GM23338 (cell line): Measurements from ENCODE around the gene LDLRAD3. TPM values are rescaled to one million over a fixed set of nuclear protein-coding genes. Genes with fewer than 3 reads are reported as not detected.

Experiments used
- ATAC-seq: fragments of 200-7000 bp; cut with Tn5 transposase; 3 replicates; pipeline ENCODE4 v1.9.1; 2020
- DNase-seq: peaks from one replicate; pipeline ENCODE4 v3.0.0-alpha.2; 2015; ENCODE audit warnings: low spot score
- H2AFZ ChIP-seq: fragments of 200-600 bp; sonication (generic); 2 replicates; pipeline ENCODE4 v1.8.0; 2016; ENCODE audit warnings: antibody characterized with exemption, mild to moderate bottlenecking, moderate library complexity
- H3F3A ChIP-seq: fragments of 200-600 bp; sonication (generic); replicated peaks from 2 replicates; pipeline ENCODE4 v1.8.0; 2017; ENCODE audit warnings: antibody characterized with exemption, mixed run types, low read depth
- H3K27ac ChIP-seq: fragments of 200-600 bp; sonication (generic); 2 replicates; pipeline ENCODE4 v1.6.1; 2016; ENCODE audit warnings: low read depth
- H3K27me3 ChIP-seq: fragments of 200-600 bp; sonication (generic); 2 replicates; pipeline ENCODE4 v1.8.0; 2016; ENCODE audit warnings: mild to moderate bottlenecking, mixed run types, moderate library complexity; ENCODE audit not compliant: insufficient read depth
- H3K36me3 ChIP-seq: fragments of 200-600 bp; sonication (generic); 2 replicates; pipeline ENCODE4 v1.8.0; 2016; ENCODE audit warnings: mild to moderate bottlenecking; ENCODE audit not compliant: insufficient read depth
- H3K4me1 ChIP-seq: fragments of 200-600 bp; sonication (generic); 2 replicates; pipeline ENCODE4 v1.8.0; 2016; ENCODE audit warnings: mild to moderate bottlenecking, moderate library complexity; ENCODE audit not compliant: insufficient read depth
- H3K4me2 ChIP-seq: fragments of 200-600 bp; sonication (generic); 2 replicates; pipeline ENCODE4 v1.7.1; 2017; ENCODE audit warnings: mixed run types
- H3K4me3 ChIP-seq: fragments of 200-600 bp; sonication (generic); 2 replicates; pipeline ENCODE4 v1.6.1; 2016; ENCODE audit warnings: mixed run types
- H3K79me2 ChIP-seq: fragments of 200-600 bp; sonication (generic); replicated peaks from 2 replicates; pipeline ENCODE4 v1.8.0; 2017; ENCODE audit warnings: mild to moderate bottlenecking; ENCODE audit not compliant: insufficient read depth
- H3K9me2 ChIP-seq: fragments of 200-600 bp; sonication (generic); 2 replicates; pipeline ENCODE4 v1.8.0; 2017; ENCODE audit not compliant: insufficient read depth
- H4K20me1 ChIP-seq: fragments of 200-600 bp; sonication (generic); replicated peaks from 2 replicates; pipeline ENCODE4 v1.8.0; 2017; ENCODE audit warnings: mild to moderate bottlenecking; ENCODE audit not compliant: insufficient read depth
- H3K27ac Mint-ChIP-seq: 2 replicates; pipeline ENCODE4 v1.8.0; 2020; ENCODE audit warnings: inconsistent platforms, mild to moderate bottlenecking, moderate library complexity, mixed read lengths
- H3K27me3 Mint-ChIP-seq: 3 replicates; pipeline ENCODE4 v1.8.0; 2022; ENCODE audit warnings: low read depth, mild to moderate bottlenecking, moderate library complexity, mixed read lengths, inconsistent platforms; ENCODE audit not compliant: insufficient read depth, poor library complexity
- H3K36me3 Mint-ChIP-seq: 3 replicates; pipeline ENCODE4 v1.8.0; 2021; ENCODE audit warnings: low read depth, mild to moderate bottlenecking, inconsistent platforms, moderate library complexity, mixed read lengths
- H3K4me1 Mint-ChIP-seq: 3 replicates; pipeline ENCODE4 v1.8.0; 2020; ENCODE audit warnings: mild to moderate bottlenecking, inconsistent platforms, mixed read lengths
- H3K4me3 Mint-ChIP-seq: 3 replicates; pipeline ENCODE4 v1.8.0; 2021; ENCODE audit warnings: moderate library complexity, mild to moderate bottlenecking, inconsistent platforms, mixed read lengths
- H3K9me3 Mint-ChIP-seq: 3 replicates; pipeline ENCODE4 v1.8.0; 2020; ENCODE audit warnings: moderate library complexity, mild to moderate bottlenecking, inconsistent platforms, mixed read lengths
- CREB1 ChIP-seq: fragments of 250-450 bp; sonication (Bioruptor Pico); IDR thresholded peaks from 2 replicates; pipeline ENCODE4 v1.5.0; 2020; ENCODE audit warnings: low read depth, mild to moderate bottlenecking, moderate library complexity
- EZH2 ChIP-seq: fragments of 200-600 bp; sonication (generic); IDR thresholded peaks from one replicate; pipeline ENCODE4 v1.8.0; 2017; ENCODE audit warnings: antibody characterized with exemption, mild to moderate bottlenecking, low read depth; ENCODE audit not compliant: unreplicated experiment
- EZH2phosphoT487 ChIP-seq: fragments of 200-600 bp; sonication (generic); IDR thresholded peaks from one replicate; pipeline ENCODE4 v1.8.1; 2018; ENCODE audit warnings: antibody characterized with exemption; ENCODE audit not compliant: unreplicated experiment
- JUNB ChIP-seq: IDR thresholded peaks from one replicate; pipeline ENCODE4 v1.6.1; 2016; ENCODE audit warnings: antibody characterized with exemption; ENCODE audit not compliant: unreplicated experiment
- NANOG ChIP-seq: IDR thresholded peaks from 2 replicates; pipeline ENCODE4 v1.6.1; 2016; ENCODE audit warnings: antibody characterized with exemption, borderline replicate concordance
- POLR2AphosphoS5 ChIP-seq: IDR thresholded peaks from 2 replicates; pipeline ENCODE4 v1.6.1; 2016; ENCODE audit warnings: antibody characterized with exemption, low read depth
- STAT1 ChIP-seq: IDR thresholded peaks from one replicate; pipeline ENCODE4 v1.6.1; 2016; ENCODE audit warnings: antibody characterized with exemption; ENCODE audit not compliant: unreplicated experiment
- ZNF331 ChIP-seq: fragments of 250-450 bp; sonication (Bioruptor Pico); IDR thresholded peaks from 2 replicates; pipeline ENCODE4 v1.5.0; 2020; ENCODE audit warnings: low read depth, mild to moderate bottlenecking, moderate library complexity
- polyA plus RNA-seq: library from polyadenylated mRNA; unstranded; fragments of >200 nt; fragmentation: Nextera tagmentation; extraction: Ambion mirVana; gene quantifications from 2 replicates; pipeline ENCODE4 v1.2.1, GENCODE V29; 2016
- total RNA-seq: library from RNA; depleted of rRNA; stranded (reverse); fragments of >200 nt; shearing (Covaris generic); gene quantifications from 2 replicates; pipeline ENCODE4 v1.2.3, GENCODE V29; 2014
- TF ChIP-seq, protein P1 (sequence below): fragments of 250-450 bp; sonication (Bioruptor Pico); IDR thresholded peaks from 2 replicates; pipeline ENCODE4 v1.5.0; 2020; ENCODE audit warnings: mild to moderate bottlenecking, moderate library complexity
- TF ChIP-seq, protein P2 (sequence below), 2 experiments: fragments of 200-600 bp in 1 of 2; sonication (generic) in 1 of 2; conservative IDR thresholded peaks; 2 replicates each; pipeline versions ENCODE4 v1.5.1 to v1.6.1; 2016 to 2017; ENCODE audit warnings: antibody characterized with exemption in 2 of 2, low read depth in 2 of 2, mild to moderate bottlenecking in 2 of 2, moderate library complexity in 1 of 2
- TF ChIP-seq, protein P3 (sequence below): IDR thresholded peaks from 2 replicates; pipeline ENCODE4 v1.6.1; 2016; ENCODE audit warnings: antibody characterized with exemption
- TF ChIP-seq, protein P4 (sequence below): IDR thresholded peaks from one replicate; pipeline ENCODE4 v1.6.1; 2018; ENCODE audit warnings: antibody characterized with exemption; ENCODE audit not compliant: unreplicated experiment

LDLRAD3 gene
- total and polyA plus RNA-seq, 2 experiments from 2014 or later: 8.5 to 19.4 TPM

DNA sequence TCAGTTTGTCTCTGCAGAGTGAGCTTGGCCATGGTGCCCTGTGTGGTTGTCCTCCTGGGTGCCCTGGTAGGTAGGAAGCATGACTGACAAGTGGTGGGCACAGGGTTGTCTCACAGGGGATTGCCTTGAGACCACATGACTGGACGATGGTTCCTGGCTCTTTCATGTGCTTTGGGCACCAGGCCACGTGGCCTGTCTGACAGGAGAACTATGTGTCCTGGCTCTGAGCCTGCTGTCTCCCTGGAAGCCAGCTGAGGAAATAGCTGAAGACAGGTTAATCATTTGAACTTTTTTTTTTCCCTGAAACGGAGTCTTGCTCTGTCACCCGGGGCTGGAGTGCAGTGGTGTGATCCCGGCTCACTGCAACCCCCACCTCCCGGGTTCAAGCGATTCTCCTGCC lies 93.2 kb downstream of the LDLRAD3 start:
- Histone ChIP-seq H2AFZ (no peak overlapping the region), H4K20me1 (no peaks in the 10 kb centered on the region), H3K79me2 (peaks cover 27% of the 10 kb centered on the region), H3K4me2 (no peak overlapping the region), H3F3A (no peaks in the 10 kb centered on the region), H3K9me2 (peaks cover 9% of the 10 kb centered on the region; the same call in 1 of the 2 replicates), H3K27me3 (no peaks in the 10 kb centered on the region), H3K36me3 (no peaks in the 10 kb centered on the region), H3K4me1 (peaks cover 17% of the 10 kb centered on the region), H3K27ac (no peak overlapping the region), H3K4me3 (no peak overlapping the region)
- Mint-ChIP-seq H3K4me3 (no peak overlapping the region), H3K27ac (no peak overlapping the region), H3K36me3 (peaks cover 9% of the 10 kb centered on the region), H3K9me3 (peaks cover 5% of the 10 kb centered on the region; the same call in 2 of the 3 replicates), H3K27me3 (peaks cover 4% of the 10 kb centered on the region), H3K4me1 (peaks cover 32% of the 10 kb centered on the region)
- TF ChIP-seq, protein P1, sequence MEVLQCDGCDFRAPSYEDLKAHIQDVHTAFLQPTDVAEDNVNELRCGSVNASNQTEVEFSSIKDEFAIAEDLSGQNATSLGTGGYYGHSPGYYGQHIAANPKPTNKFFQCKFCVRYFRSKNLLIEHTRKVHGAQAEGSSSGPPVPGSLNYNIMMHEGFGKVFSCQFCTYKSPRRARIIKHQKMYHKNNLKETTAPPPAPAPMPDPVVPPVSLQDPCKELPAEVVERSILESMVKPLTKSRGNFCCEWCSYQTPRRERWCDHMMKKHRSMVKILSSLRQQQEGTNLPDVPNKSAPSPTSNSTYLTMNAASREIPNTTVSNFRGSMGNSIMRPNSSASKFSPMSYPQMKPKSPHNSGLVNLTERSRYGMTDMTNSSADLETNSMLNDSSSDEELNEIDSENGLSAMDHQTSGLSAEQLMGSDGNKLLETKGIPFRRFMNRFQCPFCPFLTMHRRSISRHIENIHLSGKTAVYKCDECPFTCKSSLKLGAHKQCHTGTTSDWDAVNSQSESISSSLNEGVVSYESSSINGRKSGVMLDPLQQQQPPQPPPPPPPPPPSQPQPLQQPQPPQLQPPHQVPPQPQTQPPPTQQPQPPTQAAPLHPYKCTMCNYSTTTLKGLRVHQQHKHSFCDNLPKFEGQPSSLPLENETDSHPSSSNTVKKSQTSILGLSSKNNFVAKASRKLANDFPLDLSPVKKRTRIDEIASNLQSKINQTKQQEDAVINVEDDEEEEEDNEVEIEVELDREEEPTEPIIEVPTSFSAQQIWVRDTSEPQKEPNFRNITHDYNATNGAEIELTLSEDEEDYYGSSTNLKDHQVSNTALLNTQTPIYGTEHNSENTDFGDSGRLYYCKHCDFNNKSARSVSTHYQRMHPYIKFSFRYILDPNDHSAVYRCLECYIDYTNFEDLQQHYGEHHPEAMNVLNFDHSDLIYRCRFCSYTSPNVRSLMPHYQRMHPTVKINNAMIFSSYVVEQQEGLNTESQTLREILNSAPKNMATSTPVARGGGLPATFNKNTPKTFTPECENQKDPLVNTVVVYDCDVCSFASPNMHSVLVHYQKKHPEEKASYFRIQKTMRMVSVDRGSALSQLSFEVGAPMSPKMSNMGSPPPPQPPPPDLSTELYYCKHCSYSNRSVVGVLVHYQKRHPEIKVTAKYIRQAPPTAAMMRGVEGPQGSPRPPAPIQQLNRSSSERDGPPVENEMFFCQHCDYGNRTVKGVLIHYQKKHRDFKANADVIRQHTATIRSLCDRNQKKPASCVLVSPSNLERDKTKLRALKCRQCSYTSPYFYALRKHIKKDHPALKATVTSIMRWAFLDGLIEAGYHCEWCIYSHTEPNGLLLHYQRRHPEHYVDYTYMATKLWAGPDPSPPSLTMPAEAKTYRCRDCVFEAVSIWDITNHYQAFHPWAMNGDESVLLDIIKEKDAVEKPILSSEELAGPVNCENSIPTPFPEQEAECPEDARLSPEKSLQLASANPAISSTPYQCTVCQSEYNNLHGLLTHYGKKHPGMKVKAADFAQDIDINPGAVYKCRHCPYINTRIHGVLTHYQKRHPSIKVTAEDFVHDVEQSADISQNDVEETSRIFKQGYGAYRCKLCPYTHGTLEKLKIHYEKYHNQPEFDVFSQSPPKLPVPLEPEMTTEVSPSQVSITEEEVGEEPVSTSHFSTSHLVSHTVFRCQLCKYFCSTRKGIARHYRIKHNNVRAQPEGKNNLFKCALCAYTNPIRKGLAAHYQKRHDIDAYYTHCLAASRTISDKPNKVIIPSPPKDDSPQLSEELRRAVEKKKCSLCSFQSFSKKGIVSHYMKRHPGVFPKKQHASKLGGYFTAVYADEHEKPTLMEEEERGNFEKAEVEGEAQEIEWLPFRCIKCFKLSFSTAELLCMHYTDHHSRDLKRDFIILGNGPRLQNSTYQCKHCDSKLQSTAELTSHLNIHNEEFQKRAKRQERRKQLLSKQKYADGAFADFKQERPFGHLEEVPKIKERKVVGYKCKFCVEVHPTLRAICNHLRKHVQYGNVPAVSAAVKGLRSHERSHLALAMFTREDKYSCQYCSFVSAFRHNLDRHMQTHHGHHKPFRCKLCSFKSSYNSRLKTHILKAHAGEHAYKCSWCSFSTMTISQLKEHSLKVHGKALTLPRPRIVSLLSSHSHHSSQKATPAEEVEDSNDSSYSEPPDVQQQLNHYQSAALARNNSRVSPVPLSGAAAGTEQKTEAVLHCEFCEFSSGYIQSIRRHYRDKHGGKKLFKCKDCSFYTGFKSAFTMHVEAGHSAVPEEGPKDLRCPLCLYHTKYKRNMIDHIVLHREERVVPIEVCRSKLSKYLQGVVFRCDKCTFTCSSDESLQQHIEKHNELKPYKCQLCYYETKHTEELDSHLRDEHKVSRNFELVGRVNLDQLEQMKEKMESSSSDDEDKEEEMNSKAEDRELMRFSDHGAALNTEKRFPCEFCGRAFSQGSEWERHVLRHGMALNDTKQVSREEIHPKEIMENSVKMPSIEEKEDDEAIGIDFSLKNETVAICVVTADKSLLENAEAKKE (CRISPR knock-in tag): no peak
- no peak for TF ChIP-seq EZH2
- TF ChIP-seq, protein P2, sequence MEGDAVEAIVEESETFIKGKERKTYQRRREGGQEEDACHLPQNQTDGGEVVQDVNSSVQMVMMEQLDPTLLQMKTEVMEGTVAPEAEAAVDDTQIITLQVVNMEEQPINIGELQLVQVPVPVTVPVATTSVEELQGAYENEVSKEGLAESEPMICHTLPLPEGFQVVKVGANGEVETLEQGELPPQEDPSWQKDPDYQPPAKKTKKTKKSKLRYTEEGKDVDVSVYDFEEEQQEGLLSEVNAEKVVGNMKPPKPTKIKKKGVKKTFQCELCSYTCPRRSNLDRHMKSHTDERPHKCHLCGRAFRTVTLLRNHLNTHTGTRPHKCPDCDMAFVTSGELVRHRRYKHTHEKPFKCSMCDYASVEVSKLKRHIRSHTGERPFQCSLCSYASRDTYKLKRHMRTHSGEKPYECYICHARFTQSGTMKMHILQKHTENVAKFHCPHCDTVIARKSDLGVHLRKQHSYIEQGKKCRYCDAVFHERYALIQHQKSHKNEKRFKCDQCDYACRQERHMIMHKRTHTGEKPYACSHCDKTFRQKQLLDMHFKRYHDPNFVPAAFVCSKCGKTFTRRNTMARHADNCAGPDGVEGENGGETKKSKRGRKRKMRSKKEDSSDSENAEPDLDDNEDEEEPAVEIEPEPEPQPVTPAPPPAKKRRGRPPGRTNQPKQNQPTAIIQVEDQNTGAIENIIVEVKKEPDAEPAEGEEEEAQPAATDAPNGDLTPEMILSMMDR (conservative IDR thresholded peaks at IDR 0.05; ENCODE audit: low read depth in 2 of 2): no peak
- TF ChIP-seq, protein P3, sequence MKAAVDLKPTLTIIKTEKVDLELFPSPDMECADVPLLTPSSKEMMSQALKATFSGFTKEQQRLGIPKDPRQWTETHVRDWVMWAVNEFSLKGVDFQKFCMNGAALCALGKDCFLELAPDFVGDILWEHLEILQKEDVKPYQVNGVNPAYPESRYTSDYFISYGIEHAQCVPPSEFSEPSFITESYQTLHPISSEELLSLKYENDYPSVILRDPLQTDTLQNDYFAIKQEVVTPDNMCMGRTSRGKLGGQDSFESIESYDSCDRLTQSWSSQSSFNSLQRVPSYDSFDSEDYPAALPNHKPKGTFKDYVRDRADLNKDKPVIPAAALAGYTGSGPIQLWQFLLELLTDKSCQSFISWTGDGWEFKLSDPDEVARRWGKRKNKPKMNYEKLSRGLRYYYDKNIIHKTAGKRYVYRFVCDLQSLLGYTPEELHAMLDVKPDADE: no peak
- TF ChIP-seq ZNF331 (CRISPR knock-in tag): no peak
- TF ChIP-seq EZH2phosphoT487: no peak
- no peak for TF ChIP-seq JUNB
- no peak for TF ChIP-seq CREB1 (CRISPR knock-in tag)
- TF ChIP-seq NANOG: no peak
- TF ChIP-seq, protein P4, sequence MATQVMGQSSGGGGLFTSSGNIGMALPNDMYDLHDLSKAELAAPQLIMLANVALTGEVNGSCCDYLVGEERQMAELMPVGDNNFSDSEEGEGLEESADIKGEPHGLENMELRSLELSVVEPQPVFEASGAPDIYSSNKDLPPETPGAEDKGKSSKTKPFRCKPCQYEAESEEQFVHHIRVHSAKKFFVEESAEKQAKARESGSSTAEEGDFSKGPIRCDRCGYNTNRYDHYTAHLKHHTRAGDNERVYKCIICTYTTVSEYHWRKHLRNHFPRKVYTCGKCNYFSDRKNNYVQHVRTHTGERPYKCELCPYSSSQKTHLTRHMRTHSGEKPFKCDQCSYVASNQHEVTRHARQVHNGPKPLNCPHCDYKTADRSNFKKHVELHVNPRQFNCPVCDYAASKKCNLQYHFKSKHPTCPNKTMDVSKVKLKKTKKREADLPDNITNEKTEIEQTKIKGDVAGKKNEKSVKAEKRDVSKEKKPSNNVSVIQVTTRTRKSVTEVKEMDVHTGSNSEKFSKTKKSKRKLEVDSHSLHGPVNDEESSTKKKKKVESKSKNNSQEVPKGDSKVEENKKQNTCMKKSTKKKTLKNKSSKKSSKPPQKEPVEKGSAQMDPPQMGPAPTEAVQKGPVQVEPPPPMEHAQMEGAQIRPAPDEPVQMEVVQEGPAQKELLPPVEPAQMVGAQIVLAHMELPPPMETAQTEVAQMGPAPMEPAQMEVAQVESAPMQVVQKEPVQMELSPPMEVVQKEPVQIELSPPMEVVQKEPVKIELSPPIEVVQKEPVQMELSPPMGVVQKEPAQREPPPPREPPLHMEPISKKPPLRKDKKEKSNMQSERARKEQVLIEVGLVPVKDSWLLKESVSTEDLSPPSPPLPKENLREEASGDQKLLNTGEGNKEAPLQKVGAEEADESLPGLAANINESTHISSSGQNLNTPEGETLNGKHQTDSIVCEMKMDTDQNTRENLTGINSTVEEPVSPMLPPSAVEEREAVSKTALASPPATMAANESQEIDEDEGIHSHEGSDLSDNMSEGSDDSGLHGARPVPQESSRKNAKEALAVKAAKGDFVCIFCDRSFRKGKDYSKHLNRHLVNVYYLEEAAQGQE: no peak
- no peak for TF ChIP-seq POLR2AphosphoS5
- TF ChIP-seq STAT1: no peak
- DNase-seq (no peak), ATAC-seq (no peak)
